ENCODE data around the gene BEST1.

Gene BEST1

GRCh38 chr11:61948505-61948904 is 1.6 kb upstream of the BEST1 start:
- no peak for DNase-seq (ENCODE audit: low read depth)

GRCh38 chr11:61949169-61950034 is 749 bp upstream of the BEST1 start:
- peak; percentile 65 for DNase-seq (ENCODE audit: low read depth)

GRCh38 chr11:61951484-61952135 is 1.5 kb downstream of the BEST1 start:
- DNase-seq (ENCODE audit: low read depth) = no peak

GRCh38 chr11:61952882-61953281 is 2.7 kb downstream of the BEST1 start:
- no peak for DNase-seq (ENCODE audit: low read depth)

GRCh38 chr11:61953632-61954031 is 3.5 kb downstream of the BEST1 start:
- DNase-seq (ENCODE audit: low read depth) = peak; percentile 32

GRCh38 chr11:61954106-61954850 is 4.1 kb downstream of the BEST1 start:
- DNase-seq (ENCODE audit: low read depth) = peak; percentile 27

GRCh38 chr11:61954851-61955421 is 4.8 kb downstream of the BEST1 start:
- peak; percentile 77 for DNase-seq (ENCODE audit: low read depth)

- no peak for DNase-seq (ENCODE audit: low read depth)
These were observed 5.4 kb downstream of the BEST1 start for GRCh38 chr11:61955422-61956135.

- DNase-seq (ENCODE audit: low read depth) = no peak
These were observed 6.3 kb downstream of the BEST1 start for GRCh38 chr11:61956191-61957020.

GRCh38 chr11:61957021-61957770 is 7.0 kb downstream of the BEST1 start:
- DNase-seq (ENCODE audit: low read depth) = no peak

GRCh38 chr11:61958590-61958989 is 8.4 kb downstream of the BEST1 start:
- no peak for DNase-seq (ENCODE audit: low read depth)

GRCh38 chr11:61959114-61959513 is 9.0 kb downstream of the BEST1 start:
- DNase-seq (ENCODE audit: low read depth) = no peak

- DNase-seq (ENCODE audit: low read depth) = no peak
These were observed 9.5 kb downstream of the BEST1 start for GRCh38 chr11:61959678-61960077.

- DNase-seq (ENCODE audit: low read depth) = no peak
These were observed 10.4 kb downstream of the BEST1 start for GRCh38 chr11:61960532-61960931.

- DNase-seq (ENCODE audit: low read depth) = no peak
These were observed 11.5 kb downstream of the BEST1 start for GRCh38 chr11:61961570-61962212.

GRCh38 chr11:61962213-61963015 is 12.3 kb downstream of the BEST1 start:
- DNase-seq (ENCODE audit: low read depth) = no peak

GRCh38 chr11:61963016-61963281 is 12.8 kb downstream of the BEST1 start:
- no peak for DNase-seq (ENCODE audit: low read depth)

- peak; percentile 27 for DNase-seq (ENCODE audit: low read depth)
These were observed 13.3 kb downstream of the BEST1 start for GRCh38 chr11:61963282-61964057.
